Measurements from ENCODE around the gene RAD1.

- TF ChIP-seq CTCF (conservative IDR thresholded peaks at IDR 0.05 in 1 of 2, IDR thresholded peaks at IDR 0.05 in 1 of 2; ENCODE audit: low read depth in 1 of 2, low read length in 2 of 2) (no peak), EZH2 (IDR thresholded peaks at IDR 0.05; ENCODE audit: low read length, missing control alignments) (no peak)
Measured at GRCh38 chr5:34866989-34867471, 48.3 kb downstream of the RAD1 start.

All from fibroblast of lung (primary cell).